H1 (cell line): ENCODE data around the gene XIAP. TPM values are rescaled to one million over a fixed set of nuclear protein-coding genes. Genes with fewer than 3 reads are reported as not detected.

ENCODE experiments used
- BACH1 ChIP-seq: IDR thresholded peaks from 2 replicates; pipeline ENCODE4 v1.6.1; 2012; ENCODE audit warnings: low read length, improper control_type of control experiment
- CBX5 ChIP-seq: fragments of 300-800, 300-1000 bp; sonication (generic); IDR thresholded peaks from 2 replicates; pipeline ENCODE4 v1.7.1; 2016; ENCODE audit warnings: antibody characterized with exemption, low read length, low read depth
- MAFK ChIP-seq: IDR thresholded peaks from 2 replicates; pipeline ENCODE4 v1.6.1; 2012; ENCODE audit warnings: low read depth, mild to moderate bottlenecking, improper control_type of control experiment, low read length
- MAX ChIP-seq: IDR thresholded peaks from 2 replicates; pipeline ENCODE4 v1.6.1; 2012; ENCODE audit warnings: inconsistent platforms
- POLR2A ChIP-seq, 2 experiments: IDR thresholded peaks; 1 replicate in 1 of 2; 2 replicates in 1 of 2; pipeline ENCODE4 v1.6.1; 2011; ENCODE audit warnings: low read depth in 2 of 2, low read length in 2 of 2, mild to moderate bottlenecking in 2 of 2; ENCODE audit errors: control extremely low read depth in 1 of 2
- RXRA ChIP-seq: IDR thresholded peaks from 2 replicates; pipeline ENCODE4 v1.6.1; 2011; ENCODE audit warnings: low read depth, mild to moderate bottlenecking, low read length, moderate library complexity; ENCODE audit not compliant: insufficient read depth
- TCF12 ChIP-seq: IDR thresholded peaks from 2 replicates; pipeline ENCODE4 v1.6.1; 2011; ENCODE audit warnings: low read depth, mild to moderate bottlenecking, low read length
- USF2 ChIP-seq: IDR thresholded peaks from 2 replicates; pipeline ENCODE4 v1.6.1; 2011; ENCODE audit warnings: low read length, improper control_type of control experiment
- polyA plus RNA-seq, 7 experiments: library from polyadenylated mRNA; depleted of rRNA in 3 of 7; stranded (reverse) in 5 of 7; unstranded in 2 of 7; fragments of >200 nt in 5 of 7; fragments of 200-250 nt in 2 of 7; gene quantifications; 1 replicate in 5 of 7; 2 replicates in 1 of 7; 4 replicates in 1 of 7; pipeline versions ENCODE4 v1.2.1 to v1.2.3, GENCODE V29; 2011 to 2013; ENCODE audit warnings: missing spikeins in 2 of 7, mixed read lengths in 2 of 7
- total RNA-seq: library from RNA; stranded (reverse); fragmentation: NEBNext Ultra II Directional; extraction: Animal tissue kit (Norgen Biotek cat#: 25700); gene quantifications from 2 replicates; pipeline ENCODE4 v1.2.1, GENCODE V29; 2021

Gene XIAP
- total and polyA plus RNA-seq, 2 of the 8 experiments (the other 6 are each of a cell fraction or from before 2014, with no cell fraction given) = 5.9 to 44.7 TPM

DNA sequence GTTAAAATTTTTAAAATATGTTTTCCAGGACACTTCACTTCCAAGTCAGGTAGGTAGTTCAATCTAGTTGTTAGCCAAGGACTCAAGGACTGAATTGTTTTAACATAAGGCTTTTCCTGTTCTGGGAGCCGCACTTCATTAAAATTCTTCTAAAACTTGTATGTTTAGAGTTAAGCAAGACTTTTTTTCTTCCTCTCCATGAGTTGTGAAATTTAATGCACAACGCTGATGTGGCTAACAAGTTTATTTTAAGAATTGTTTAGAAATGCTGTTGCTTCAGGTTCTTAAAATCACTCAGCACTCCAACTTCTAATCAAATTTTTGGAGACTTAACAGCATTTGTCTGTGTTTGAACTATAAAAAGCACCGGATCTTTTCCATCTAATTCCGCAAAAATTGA lies 49.7 kb downstream of the XIAP start (continued):
- TF ChIP-seq TCF12 = no peak
- no peak for TF ChIP-seq MAX
- no peak for TF ChIP-seq MAFK
- TF ChIP-seq CBX5 = no peak
- TF ChIP-seq RXRA = no peak
- no peak for TF ChIP-seq USF2
- TF ChIP-seq POLR2A (IDR thresholded peaks at IDR 0.05; ENCODE audit: control extremely low read depth in 1 of 2, low read depth in 2 of 2, low read length in 2 of 2) = no peak
- TF ChIP-seq BACH1 = no peak
